GM18498 (cell line): Measurements from ENCODE around the gene DAPK2.
A peak's percentile ranks its signal among the peaks of the same experiment; 100 is the strongest.

ENCODE experiments used
- ATAC-seq: cut with Tn5 transposase; IDR thresholded peaks from one replicate; pipeline ENCODE4 v1.9.1; 2021; ENCODE audit warnings: mild to moderate bottlenecking, moderate library complexity; ENCODE audit not compliant: unreplicated experiment

The DAPK2 gene

GRCh38 chr15:64024172-64025050 lies 21.9 kb downstream of the DAPK2 start:
- no peak for ATAC-seq

GRCh38 chr15:64023220-64023619 lies 23.1 kb downstream of the DAPK2 start:
- no peak for ATAC-seq

- ATAC-seq = no peak
Observed at GRCh38 chr15:64022571-64022970, 23.7 kb downstream of the DAPK2 start.

GRCh38 chr15:64019764-64020163 lies 26.5 kb downstream of the DAPK2 start:
- peak; percentile 88 for ATAC-seq

- no peak for ATAC-seq
Observed at GRCh38 chr15:64017591-64018163, 28.6 kb downstream of the DAPK2 start.

- no peak for ATAC-seq
Observed at GRCh38 chr15:64017082-64017588, 29.1 kb downstream of the DAPK2 start.

GRCh38 chr15:64016257-64016656 lies 30.0 kb downstream of the DAPK2 start:
- ATAC-seq = no peak

- ATAC-seq = no peak
Observed at GRCh38 chr15:64014995-64015394, 31.3 kb downstream of the DAPK2 start.

GRCh38 chr15:64013179-64014062 lies 32.9 kb downstream of the DAPK2 start:
- no peak for ATAC-seq

- ATAC-seq = no peak
Observed at GRCh38 chr15:64011736-64012135, 34.5 kb downstream of the DAPK2 start.

GRCh38 chr15:64010719-64011118 lies 35.6 kb downstream of the DAPK2 start:
- peak; percentile 91 for ATAC-seq

GRCh38 chr15:64009798-64010261 lies 36.5 kb downstream of the DAPK2 start:
- peak; percentile 43 for ATAC-seq

GRCh38 chr15:64009241-64009640 lies 37.0 kb downstream of the DAPK2 start:
- no peak for ATAC-seq

GRCh38 chr15:64008177-64008576 lies 38.1 kb downstream of the DAPK2 start:
- no peak for ATAC-seq

GRCh38 chr15:64006642-64007041 lies 39.6 kb downstream of the DAPK2 start:
- no peak for ATAC-seq

GRCh38 chr15:64004587-64004986 lies 41.7 kb downstream of the DAPK2 start:
- ATAC-seq = no peak

- ATAC-seq = no peak
Observed at GRCh38 chr15:64004056-64004455, 42.2 kb downstream of the DAPK2 start.

GRCh38 chr15:64003182-64003581 lies 43.1 kb downstream of the DAPK2 start:
- no peak for ATAC-seq

- ATAC-seq = no peak
Observed at GRCh38 chr15:64001148-64001547, 45.1 kb downstream of the DAPK2 start.

GRCh38 chr15:64000183-64000951 lies 45.9 kb downstream of the DAPK2 start:
- ATAC-seq = no peak
